C4-2B (cell line): ENCODE measurements around the gene TFAP2C.

Experiments
- H3K27ac ChIP-seq: fragments of 450-650 bp; 2 replicates; pipeline ENCODE4 v1.5.1; 2017
- ZFX ChIP-seq: fragments of 450-650 bp; IDR thresholded peaks from 2 replicates; pipeline ENCODE4 v1.6.1; 2017
- TF ChIP-seq, protein P1 (sequence below): fragments of 450-650 bp; conservative IDR thresholded peaks from 2 replicates; pipeline ENCODE4 v1.5.1; 2017; ENCODE audit warnings: mild to moderate bottlenecking

Gene TFAP2C

DNA sequence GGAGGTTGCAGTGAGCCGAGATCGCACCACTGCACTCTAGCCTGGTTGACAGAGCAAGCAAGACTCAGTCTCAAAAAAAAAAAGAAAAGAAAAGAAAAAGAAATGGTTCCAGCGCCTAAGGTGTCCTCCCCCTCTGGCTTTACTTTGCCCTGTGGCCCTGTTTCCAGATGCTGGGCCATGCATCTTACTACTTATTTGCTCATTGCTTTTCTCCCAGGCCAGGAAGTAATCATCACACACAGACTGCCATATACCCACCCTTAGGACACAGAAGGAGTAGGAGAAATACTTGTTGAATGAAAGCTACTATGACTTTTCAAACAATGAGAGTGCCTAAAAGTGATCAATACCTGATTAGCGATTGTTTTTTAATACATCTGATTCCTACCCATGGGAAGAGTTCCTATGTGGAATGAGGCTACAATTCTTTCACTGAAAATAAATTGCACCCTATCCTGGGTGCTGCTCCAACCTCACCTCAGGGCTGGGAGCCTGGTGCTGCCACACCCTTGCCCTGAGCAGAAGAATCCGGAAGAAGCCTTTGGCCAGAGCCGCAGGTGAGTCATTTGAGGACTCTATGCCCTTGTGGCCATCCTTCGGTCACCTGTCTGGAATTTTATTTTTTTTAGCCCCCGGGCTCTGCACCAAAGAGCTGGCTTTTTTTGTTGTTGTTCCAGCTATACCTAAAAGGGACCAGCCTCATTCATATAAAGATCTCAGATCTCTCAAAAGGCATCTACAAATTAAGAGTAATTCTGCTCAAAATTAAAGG, 22.7 kb upstream of the TFAP2C start:
- peak overlapping the region; percentile 46; the same call in 1 of the 2 replicates for H3K27ac ChIP-seq
- no peak for TF ChIP-seq ZFX
- TF ChIP-seq, protein P1, sequence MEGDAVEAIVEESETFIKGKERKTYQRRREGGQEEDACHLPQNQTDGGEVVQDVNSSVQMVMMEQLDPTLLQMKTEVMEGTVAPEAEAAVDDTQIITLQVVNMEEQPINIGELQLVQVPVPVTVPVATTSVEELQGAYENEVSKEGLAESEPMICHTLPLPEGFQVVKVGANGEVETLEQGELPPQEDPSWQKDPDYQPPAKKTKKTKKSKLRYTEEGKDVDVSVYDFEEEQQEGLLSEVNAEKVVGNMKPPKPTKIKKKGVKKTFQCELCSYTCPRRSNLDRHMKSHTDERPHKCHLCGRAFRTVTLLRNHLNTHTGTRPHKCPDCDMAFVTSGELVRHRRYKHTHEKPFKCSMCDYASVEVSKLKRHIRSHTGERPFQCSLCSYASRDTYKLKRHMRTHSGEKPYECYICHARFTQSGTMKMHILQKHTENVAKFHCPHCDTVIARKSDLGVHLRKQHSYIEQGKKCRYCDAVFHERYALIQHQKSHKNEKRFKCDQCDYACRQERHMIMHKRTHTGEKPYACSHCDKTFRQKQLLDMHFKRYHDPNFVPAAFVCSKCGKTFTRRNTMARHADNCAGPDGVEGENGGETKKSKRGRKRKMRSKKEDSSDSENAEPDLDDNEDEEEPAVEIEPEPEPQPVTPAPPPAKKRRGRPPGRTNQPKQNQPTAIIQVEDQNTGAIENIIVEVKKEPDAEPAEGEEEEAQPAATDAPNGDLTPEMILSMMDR, result no peak

DNA sequence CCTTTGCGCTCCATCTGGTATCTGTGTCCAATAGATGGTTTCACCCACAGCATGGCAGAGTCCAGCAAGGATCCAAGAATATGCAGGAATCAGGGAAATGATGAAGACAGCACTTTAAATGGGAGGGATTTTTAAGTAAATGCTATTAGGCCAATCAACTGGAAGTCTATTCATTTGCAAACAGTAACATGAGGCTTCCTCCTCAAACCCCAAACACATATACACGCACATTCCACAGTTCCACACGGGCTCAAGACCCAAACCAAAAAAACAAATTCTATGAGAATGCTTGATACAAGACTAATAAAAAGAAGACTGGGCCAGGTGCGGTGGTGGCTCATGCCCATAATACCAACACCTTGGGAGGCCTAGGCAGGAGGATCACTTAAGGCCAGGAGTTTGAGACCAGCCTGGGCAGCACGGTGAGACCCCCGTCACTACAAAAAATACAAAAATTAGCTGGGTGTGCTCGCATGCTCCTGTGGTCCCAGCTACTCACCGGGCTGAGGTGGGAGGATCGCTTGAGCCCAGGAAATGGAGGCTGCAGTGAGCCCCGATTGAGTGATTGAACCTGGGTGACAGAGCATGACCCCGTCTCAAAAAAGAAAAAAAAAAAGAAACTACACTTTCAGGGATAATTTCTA, 21.9 kb upstream of the TFAP2C start:
- H3K27ac ChIP-seq, result no peak overlapping the region
- no peak for TF ChIP-seq ZFX

DNA sequence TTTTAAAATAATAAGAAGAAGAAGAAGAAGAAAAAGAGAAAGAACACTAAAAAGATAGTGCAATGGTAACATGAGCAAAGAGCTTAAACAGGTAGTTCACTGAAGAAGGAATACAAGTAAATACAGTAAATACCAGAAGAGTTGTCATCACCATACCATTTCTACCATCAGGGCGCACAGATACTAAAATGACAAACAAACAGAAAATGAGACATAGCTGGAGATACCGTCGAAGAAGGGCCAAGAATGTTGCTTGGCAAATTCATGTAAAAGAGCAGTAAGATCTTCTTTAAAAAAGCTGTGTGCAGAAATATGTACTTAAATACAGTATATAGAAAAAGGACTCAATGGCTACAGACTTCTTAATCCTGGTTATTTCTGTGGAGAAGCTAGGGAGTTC, 20.7 kb upstream of the TFAP2C start:
- no peak for TF ChIP-seq ZFX
- TF ChIP-seq, protein P1, result no peak
- H3K27ac ChIP-seq, result no peak overlapping the region

DNA sequence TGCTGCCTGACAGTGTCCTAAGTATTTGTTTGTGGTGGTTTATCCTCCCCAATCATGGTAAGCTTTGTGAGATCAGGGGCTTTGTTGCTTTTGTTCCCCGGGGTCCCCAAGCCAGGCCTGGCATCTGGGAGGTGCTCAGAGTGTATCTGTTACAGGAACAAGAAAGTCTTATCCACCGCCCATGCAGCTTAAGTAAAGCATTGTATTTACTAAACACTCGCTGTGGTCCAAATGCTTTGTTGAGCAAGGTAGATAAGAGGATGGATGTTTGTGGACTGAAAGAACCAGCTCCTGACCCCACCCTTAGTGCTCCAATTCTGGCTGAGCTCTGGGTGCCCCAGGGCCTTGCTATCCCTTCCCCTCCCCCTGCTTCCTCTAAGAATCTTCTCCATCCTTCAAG, 19.8 kb upstream of the TFAP2C start:
- TF ChIP-seq, protein P1, result no peak
- TF ChIP-seq ZFX, result no peak
- H3K27ac ChIP-seq, result no peak overlapping the region

DNA sequence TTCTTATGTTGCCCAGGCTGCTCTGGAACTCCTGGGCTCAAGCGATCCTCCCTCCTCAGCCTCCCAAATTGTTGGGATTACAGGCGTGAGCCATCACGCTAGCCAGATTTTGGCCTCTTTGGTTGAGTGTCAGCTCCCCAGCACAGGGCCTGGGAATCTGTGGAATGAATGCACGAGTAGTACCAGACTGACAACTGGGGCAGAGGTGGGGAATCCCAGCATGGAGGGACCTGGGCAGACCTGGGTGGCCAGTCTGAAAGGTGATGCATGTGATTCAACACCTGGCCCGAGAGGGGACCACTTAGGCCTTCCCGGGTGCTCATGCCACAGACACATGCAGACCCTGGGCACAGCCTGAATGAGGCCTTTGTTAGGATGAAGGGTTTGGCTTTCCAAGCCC, 19.0 kb upstream of the TFAP2C start:
- TF ChIP-seq, protein P1, result no peak
- no peak for TF ChIP-seq ZFX
- H3K27ac ChIP-seq, result no peak overlapping the region

DNA sequence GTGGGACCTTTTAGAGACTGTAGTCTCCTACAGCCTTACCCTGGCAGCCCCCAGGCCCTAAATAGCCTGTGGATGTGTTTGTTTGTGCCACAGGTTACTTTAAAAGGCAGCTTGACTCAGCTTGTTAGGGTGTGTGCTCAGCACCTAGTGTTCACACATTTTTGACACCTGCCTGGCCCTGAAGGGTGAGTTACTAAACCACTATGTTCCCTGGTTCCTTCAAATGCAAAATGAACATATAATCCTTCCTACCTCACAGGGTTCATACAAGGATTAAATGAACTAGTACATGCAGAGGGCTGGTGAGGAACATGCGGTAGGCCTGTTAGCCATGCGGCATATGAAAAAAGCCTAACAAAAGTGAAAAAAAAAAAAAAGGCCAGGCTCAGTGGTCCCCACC, 14.9 kb upstream of the TFAP2C start:
- TF ChIP-seq, protein P1, result no peak
- TF ChIP-seq ZFX, result no peak

DNA sequence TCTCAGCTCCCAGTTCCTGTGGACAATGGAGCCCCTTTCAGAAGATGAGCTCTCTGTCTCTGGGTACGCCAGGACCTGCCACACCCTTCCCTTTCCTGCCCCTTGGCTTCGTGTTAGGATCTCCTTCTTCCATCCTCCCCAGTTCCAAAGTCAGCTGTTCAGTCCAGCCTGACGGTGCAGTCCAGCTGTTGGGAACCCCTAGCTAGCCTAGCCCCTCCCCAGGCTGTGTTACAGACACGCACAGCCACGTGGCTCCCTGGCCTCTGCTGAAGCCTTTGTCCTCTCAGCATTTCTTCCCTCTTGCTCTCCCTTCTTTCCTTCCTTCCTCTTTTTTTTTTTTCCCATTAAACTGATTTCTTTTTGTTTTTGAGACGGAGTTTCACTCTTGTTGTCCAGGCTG, 12.4 kb upstream of the TFAP2C start:
- TF ChIP-seq, protein P1, result no peak
- TF ChIP-seq ZFX, result no peak
- H3K27ac ChIP-seq, result no peak overlapping the region

More for the DNA sequence above, 14.9 kb upstream of the TFAP2C start:
- no peak overlapping the region for H3K27ac ChIP-seq
